Superior temporal gyrus (tissue), 1 donor: ENCODE results near the gene NSRP1.
"Not testable (repeated sequence)": the region's sequence is repeated elsewhere in the genome, so short reads cannot be mapped to it uniquely, and the experiment has no call there.

ENCODE experiments used
- DNase-seq: peaks from one replicate; pipeline ENCODE4 v3.0.0-alpha.2; 2016; ENCODE audit errors: extremely low spot score

Gene NSRP1

GRCh38 chr17:30187573-30187972, 71.0 kb downstream of the NSRP1 start:
- no peak for DNase-seq

- no peak for DNase-seq
Measured at GRCh38 chr17:30188211-30188939, 71.8 kb downstream of the NSRP1 start.

- DNase-seq: peak; percentile 24
Measured at GRCh38 chr17:30191072-30191471, 74.5 kb downstream of the NSRP1 start.

- DNase-seq: no peak
Measured at GRCh38 chr17:30196504-30196903, 79.9 kb downstream of the NSRP1 start.

- DNase-seq: no peak
Measured at GRCh38 chr17:30197416-30197815, 80.8 kb downstream of the NSRP1 start.

- no peak for DNase-seq
Measured at GRCh38 chr17:30199600-30199999, 83.0 kb downstream of the NSRP1 start.

GRCh38 chr17:30200106-30200505, 83.5 kb downstream of the NSRP1 start:
- DNase-seq: no peak

- DNase-seq: not testable (repeated sequence)
Measured at GRCh38 chr17:30200656-30201055, 84.0 kb downstream of the NSRP1 start.

GRCh38 chr17:30203471-30203981, 86.9 kb downstream of the NSRP1 start:
- DNase-seq: no peak

- DNase-seq: no peak
Measured at GRCh38 chr17:30207655-30208054, 91.0 kb downstream of the NSRP1 start.

GRCh38 chr17:30208214-30208613, 91.6 kb downstream of the NSRP1 start:
- DNase-seq: no peak

- DNase-seq: no peak
Measured at GRCh38 chr17:30209930-30210329, 93.3 kb downstream of the NSRP1 start.

GRCh38 chr17:30210366-30210765, 93.8 kb downstream of the NSRP1 start:
- no peak for DNase-seq

GRCh38 chr17:30210901-30211300, 94.3 kb downstream of the NSRP1 start:
- no peak for DNase-seq

- DNase-seq: no peak
Measured at GRCh38 chr17:30211371-30211770, 94.8 kb downstream of the NSRP1 start.

- DNase-seq: no peak
Measured at GRCh38 chr17:30212750-30213149, 96.1 kb downstream of the NSRP1 start.

GRCh38 chr17:30217054-30217453, 100.4 kb downstream of the NSRP1 start:
- no peak for DNase-seq

GRCh38 chr17:30217746-30218245, 101.2 kb downstream of the NSRP1 start:
- DNase-seq: no peak

GRCh38 chr17:30218799-30219198, 102.2 kb downstream of the NSRP1 start:
- no peak for DNase-seq

- no peak for DNase-seq
Measured at GRCh38 chr17:30219315-30219714, 102.7 kb downstream of the NSRP1 start.

GRCh38 chr17:30219833-30220232, 103.2 kb downstream of the NSRP1 start:
- no peak for DNase-seq

- no peak for DNase-seq
Measured at GRCh38 chr17:30220414-30220813, 103.8 kb downstream of the NSRP1 start.

GRCh38 chr17:30221346-30221745, 104.7 kb downstream of the NSRP1 start:
- DNase-seq: no peak

GRCh38 chr17:30222251-30222650, 105.6 kb downstream of the NSRP1 start:
- DNase-seq: no peak
